HFF-Myc (cell line): ENCODE results near the gene CSNK2A2.

Source experiments
- DNase-seq: peaks from one replicate; pipeline ENCODE4 v3.0.0-alpha.2; 2011; ENCODE audit warnings: low read depth; ENCODE audit errors: extremely low read depth
- H3K4me3 ChIP-seq: replicated peaks from 2 replicates; pipeline ENCODE4 v1.5.1; 2011; ENCODE audit warnings: low read depth, mild to moderate bottlenecking, control low read depth, low read length
- TF ChIP-seq, protein P1 (sequence below): IDR thresholded peaks from 2 replicates; pipeline ENCODE4 v1.5.1; 2012; ENCODE audit warnings: mild to moderate bottlenecking, low read depth, low read length, control low read depth; ENCODE audit errors: missing control alignments

Gene CSNK2A2

GRCh38 chr16:58230259-58230658, 32.4 kb upstream of the CSNK2A2 start:
- TF ChIP-seq, protein P1, sequence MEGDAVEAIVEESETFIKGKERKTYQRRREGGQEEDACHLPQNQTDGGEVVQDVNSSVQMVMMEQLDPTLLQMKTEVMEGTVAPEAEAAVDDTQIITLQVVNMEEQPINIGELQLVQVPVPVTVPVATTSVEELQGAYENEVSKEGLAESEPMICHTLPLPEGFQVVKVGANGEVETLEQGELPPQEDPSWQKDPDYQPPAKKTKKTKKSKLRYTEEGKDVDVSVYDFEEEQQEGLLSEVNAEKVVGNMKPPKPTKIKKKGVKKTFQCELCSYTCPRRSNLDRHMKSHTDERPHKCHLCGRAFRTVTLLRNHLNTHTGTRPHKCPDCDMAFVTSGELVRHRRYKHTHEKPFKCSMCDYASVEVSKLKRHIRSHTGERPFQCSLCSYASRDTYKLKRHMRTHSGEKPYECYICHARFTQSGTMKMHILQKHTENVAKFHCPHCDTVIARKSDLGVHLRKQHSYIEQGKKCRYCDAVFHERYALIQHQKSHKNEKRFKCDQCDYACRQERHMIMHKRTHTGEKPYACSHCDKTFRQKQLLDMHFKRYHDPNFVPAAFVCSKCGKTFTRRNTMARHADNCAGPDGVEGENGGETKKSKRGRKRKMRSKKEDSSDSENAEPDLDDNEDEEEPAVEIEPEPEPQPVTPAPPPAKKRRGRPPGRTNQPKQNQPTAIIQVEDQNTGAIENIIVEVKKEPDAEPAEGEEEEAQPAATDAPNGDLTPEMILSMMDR, result no peak
- no peak overlapping the region for H3K4me3 ChIP-seq
- no peak for DNase-seq

- no peak for DNase-seq
- no peak overlapping the region for H3K4me3 ChIP-seq
These were observed 28.9 kb upstream of the CSNK2A2 start for GRCh38 chr16:58226790-58227189.

GRCh38 chr16:58225965-58226602, 28.2 kb upstream of the CSNK2A2 start:
- DNase-seq, result no peak
- H3K4me3 ChIP-seq, result no peak overlapping the region
- TF ChIP-seq, protein P1, result no peak

More at GRCh38 chr16:58226790-58227189, 28.9 kb upstream of the CSNK2A2 start:
- TF ChIP-seq, protein P1, result no peak

- no peak for DNase-seq
- TF ChIP-seq, protein P1, result no peak
- no peak overlapping the region for H3K4me3 ChIP-seq
These were observed 24.8 kb upstream of the CSNK2A2 start for GRCh38 chr16:58222532-58223316.

DNA sequence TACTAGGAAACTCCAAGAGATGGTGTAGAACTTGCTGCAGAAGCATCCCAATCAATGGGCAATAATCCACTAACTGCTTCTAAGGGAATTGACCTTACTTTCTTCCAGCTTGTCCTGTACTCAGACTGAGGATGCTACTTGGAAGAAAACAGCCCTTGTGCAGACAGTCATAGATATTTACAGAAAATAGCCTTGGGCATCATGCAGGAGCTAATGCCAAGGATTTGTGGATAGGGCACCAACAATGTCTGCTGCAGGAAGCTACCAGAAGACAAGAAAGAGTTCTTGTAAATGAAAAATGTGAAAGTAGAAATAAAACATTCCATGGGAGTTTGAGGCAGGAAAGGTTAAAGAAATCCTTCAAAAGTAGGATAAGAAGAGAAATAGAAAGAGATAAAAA, 21.5 kb upstream of the CSNK2A2 start:
- DNase-seq, result no peak
- no peak overlapping the region for H3K4me3 ChIP-seq
- TF ChIP-seq, protein P1, result no peak

- TF ChIP-seq, protein P1, result no peak
- no peak overlapping the region for H3K4me3 ChIP-seq
- no peak for DNase-seq
These were observed 20.9 kb upstream of the CSNK2A2 start for GRCh38 chr16:58218786-58219185.
